Activated naive CD8-positive, alpha-beta T cell treated with anti-CD3 and anti-CD28 coated beads, Interleukin-2, amount 50 U/mL, for 16 hours (primary cell): Measurements from ENCODE around the gene LMO4.

Experiments
- DNase-seq: peaks from one replicate; pipeline ENCODE4 v3.0.0-alpha.2; 2020; ENCODE audit warnings: low read depth, low spot score

The LMO4 gene

GRCh38 chr1:87358219-87358618 is 29.5 kb downstream of the LMO4 start:
- DNase-seq: no peak

- DNase-seq: no peak
Measured at GRCh38 chr1:87359586-87359985, 30.9 kb downstream of the LMO4 start.

GRCh38 chr1:87362063-87362833 is 33.6 kb downstream of the LMO4 start:
- no peak for DNase-seq

GRCh38 chr1:87362834-87363426 is 34.2 kb downstream of the LMO4 start:
- no peak for DNase-seq

- DNase-seq: no peak
Measured at GRCh38 chr1:87367549-87367948, 38.9 kb downstream of the LMO4 start.

GRCh38 chr1:87368907-87369306 is 40.2 kb downstream of the LMO4 start:
- no peak for DNase-seq

GRCh38 chr1:87369736-87370478 is 41.2 kb downstream of the LMO4 start:
- no peak for DNase-seq

- no peak for DNase-seq
Measured at GRCh38 chr1:87370544-87370943, 41.9 kb downstream of the LMO4 start.

- no peak for DNase-seq
Measured at GRCh38 chr1:87379306-87379705, 50.6 kb downstream of the LMO4 start.

GRCh38 chr1:87386217-87386790 is 57.6 kb downstream of the LMO4 start:
- no peak for DNase-seq

- DNase-seq: no peak
Measured at GRCh38 chr1:87388411-87388810, 59.7 kb downstream of the LMO4 start.

GRCh38 chr1:87389011-87389410 is 60.3 kb downstream of the LMO4 start:
- DNase-seq: no peak

- DNase-seq: no peak
Measured at GRCh38 chr1:87389546-87389945, 60.9 kb downstream of the LMO4 start.

GRCh38 chr1:87392248-87393192 is 63.8 kb downstream of the LMO4 start:
- DNase-seq: no peak

GRCh38 chr1:87393445-87394085 is 64.9 kb downstream of the LMO4 start:
- no peak for DNase-seq

- no peak for DNase-seq
Measured at GRCh38 chr1:87394513-87394912, 65.8 kb downstream of the LMO4 start.

- no peak for DNase-seq
Measured at GRCh38 chr1:87394982-87395381, 66.3 kb downstream of the LMO4 start.
